Measurements from ENCODE around the gene MAST2. TPM values are rescaled to one million over a fixed set of nuclear protein-coding genes. Genes with fewer than 3 reads are reported as not detected.

MAST2 gene
- polyA plus RNA-seq, 2 donors: 10.8 to 17.4 TPM

- no peak overlapping the region for H3K4me3 ChIP-seq (ENCODE audit: low read depth in 1 of 2, low read length in 2 of 2)
- peaks cover 4 to 34% of the 10 kb centered on the region in 2 donors for H3K36me3 ChIP-seq (ENCODE audit: control insufficient read depth in 2 of 2, insufficient read depth in 2 of 2, low read length in 1 of 2)
- H3K9me3 ChIP-seq (ENCODE audit: control insufficient read depth in 2 of 2, insufficient read depth in 1 of 2, low read depth in 1 of 2, low read length in 1 of 2): no peaks in the 10 kb centered on the region
- no peaks in the 10 kb centered on the region for H3K27me3 ChIP-seq (ENCODE audit: control insufficient read depth in 1 of 2, insufficient read depth in 2 of 2, low read length in 2 of 2)
- H3K27ac ChIP-seq (ENCODE audit: low read depth in 2 of 2, low read length in 1 of 2): no peak overlapping the region
- 87 to 95% methylated on average over 26 of the region's 26 CpGs for WGBS, 2 donors
- H3K4me1 ChIP-seq (ENCODE audit: control insufficient read depth in 2 of 2, insufficient read depth in 2 of 2, low read length in 1 of 2): no peaks in the 10 kb centered on the region
Observed at GRCh38 chr1:46030876-46031660, 227.7 kb downstream of the MAST2 start.

DNA sequence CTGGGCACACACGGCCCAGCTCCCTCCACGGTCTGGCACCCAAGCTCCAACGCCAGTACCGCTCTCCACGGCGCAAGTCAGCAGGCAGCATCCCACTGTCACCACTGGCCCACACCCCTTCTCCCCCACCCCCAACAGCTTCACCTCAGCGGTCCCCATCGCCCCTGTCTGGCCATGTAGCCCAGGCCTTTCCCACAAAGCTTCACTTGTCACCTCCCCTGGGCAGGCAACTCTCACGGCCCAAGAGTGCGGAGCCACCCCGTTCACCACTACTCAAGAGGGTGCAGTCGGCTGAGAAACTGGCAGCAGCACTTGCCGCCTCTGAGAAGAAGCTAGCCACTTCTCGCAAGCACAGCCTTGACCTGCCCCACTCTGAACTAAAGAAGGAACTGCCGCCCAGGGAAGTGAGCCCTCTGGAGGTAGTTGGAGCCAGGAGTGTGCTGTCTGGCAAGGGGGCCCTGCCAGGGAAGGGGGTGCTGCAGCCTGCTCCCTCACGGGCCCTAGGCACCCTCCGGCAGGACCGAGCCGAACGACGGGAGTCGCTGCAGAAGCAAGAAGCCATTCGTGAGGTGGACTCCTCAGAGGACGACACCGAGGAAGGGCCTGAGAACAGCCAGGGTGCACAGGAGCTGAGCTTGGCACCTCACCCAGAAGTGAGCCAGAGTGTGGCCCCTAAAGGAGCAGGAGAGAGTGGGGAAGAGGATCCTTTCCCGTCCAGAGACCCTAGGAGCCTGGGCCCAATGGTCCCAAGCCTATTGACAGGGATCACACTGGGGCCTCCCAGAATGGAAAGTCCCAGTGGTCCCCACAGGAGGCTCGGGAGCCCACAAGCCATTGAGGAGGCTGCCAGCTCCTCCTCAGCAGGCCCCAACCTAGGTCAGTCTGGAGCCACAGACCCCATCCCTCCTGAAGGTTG is 231.4 kb downstream of the MAST2 start:
- peaks cover 2 to 31% of the 10 kb centered on the region in 2 donors for H3K36me3 ChIP-seq (ENCODE audit: control insufficient read depth in 2 of 2, insufficient read depth in 2 of 2, low read length in 1 of 2)
- 87 to 92% methylated on average over 27 of the region's 27 CpGs for whole genome bisulfite sequencing, 2 donors

GRCh38 chr1:46036894-46037839 is 233.8 kb downstream of the MAST2 start:
- H3K27ac ChIP-seq (ENCODE audit: low read depth in 2 of 2, low read length in 1 of 2): no peak overlapping the region
- no peak overlapping the region for H3K4me3 ChIP-seq (ENCODE audit: low read depth in 1 of 2, low read length in 2 of 2)
- H3K9me3 ChIP-seq (ENCODE audit: control insufficient read depth in 2 of 2, insufficient read depth in 1 of 2, low read depth in 1 of 2, low read length in 1 of 2): no peaks in the 10 kb centered on the region
- H3K36me3 ChIP-seq (ENCODE audit: control insufficient read depth in 2 of 2, insufficient read depth in 2 of 2, low read length in 1 of 2): peaks cover 0 to 16% of the 10 kb centered on the region in 2 donors
- H3K4me1 ChIP-seq (ENCODE audit: control insufficient read depth in 2 of 2, insufficient read depth in 2 of 2, low read length in 1 of 2): no peaks in the 10 kb centered on the region
- no peaks in the 10 kb centered on the region for H3K27me3 ChIP-seq (ENCODE audit: control insufficient read depth in 1 of 2, insufficient read depth in 2 of 2, low read length in 2 of 2)
- WGBS, 2 donors: 27 to 31% methylated on average over 11 of the region's 11 CpGs

More for the DNA sequence above, 231.4 kb downstream of the MAST2 start:
- Histone ChIP-seq H3K9me3 (ENCODE audit: control insufficient read depth in 2 of 2, insufficient read depth in 1 of 2, low read depth in 1 of 2, low read length in 1 of 2) (no peaks in the 10 kb centered on the region), H3K27me3 (ENCODE audit: control insufficient read depth in 1 of 2, insufficient read depth in 2 of 2, low read length in 2 of 2) (no peaks in the 10 kb centered on the region), H3K4me3 (ENCODE audit: low read depth in 1 of 2, low read length in 2 of 2) (no peak overlapping the region), H3K27ac (ENCODE audit: low read depth in 2 of 2, low read length in 1 of 2) (no peak overlapping the region), H3K4me1 (ENCODE audit: control insufficient read depth in 2 of 2, insufficient read depth in 2 of 2, low read length in 1 of 2) (no peaks in the 10 kb centered on the region)

DNA sequence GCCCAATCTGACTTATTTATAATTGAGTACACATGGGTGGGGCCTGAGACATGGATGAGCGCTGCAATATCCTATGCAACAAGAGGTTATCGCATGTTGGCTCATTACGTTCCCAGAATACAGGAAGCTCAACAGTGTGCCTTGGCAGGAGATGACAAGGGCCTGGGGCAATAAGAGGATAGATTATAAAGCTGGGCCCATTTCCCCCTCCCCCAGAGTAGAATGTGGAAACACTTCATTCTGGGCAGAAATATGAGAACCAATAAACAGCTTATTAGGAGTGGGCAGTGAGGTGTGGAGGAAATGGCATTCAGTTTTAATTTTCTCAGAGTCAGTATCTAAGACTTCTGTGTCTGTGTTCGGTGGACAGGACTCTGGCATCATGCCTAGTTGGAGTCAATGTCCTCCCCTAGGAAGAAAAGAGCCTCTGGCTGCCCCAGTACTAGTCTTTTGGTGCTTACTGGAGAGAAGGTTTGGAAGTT is 236.2 kb downstream of the MAST2 start:
- no peaks in the 10 kb centered on the region for H3K27me3 ChIP-seq (ENCODE audit: control insufficient read depth in 1 of 2, insufficient read depth in 2 of 2, low read length in 2 of 2)
- no peaks in the 10 kb centered on the region for H3K9me3 ChIP-seq (ENCODE audit: control insufficient read depth in 2 of 2, insufficient read depth in 1 of 2, low read depth in 1 of 2, low read length in 1 of 2)
- no peak overlapping the region for H3K4me3 ChIP-seq (ENCODE audit: low read depth in 1 of 2, low read length in 2 of 2)
- peaks cover 0 to 5% of the 10 kb centered on the region in 2 donors for H3K36me3 ChIP-seq (ENCODE audit: control insufficient read depth in 2 of 2, insufficient read depth in 2 of 2, low read length in 1 of 2)
- no peak overlapping the region for H3K27ac ChIP-seq (ENCODE audit: low read depth in 2 of 2, low read length in 1 of 2)
- H3K4me1 ChIP-seq (ENCODE audit: control insufficient read depth in 2 of 2, insufficient read depth in 2 of 2, low read length in 1 of 2): no peaks in the 10 kb centered on the region
- 25 to 37% methylated on average over 4 of the region's 4 CpGs for WGBS, 2 donors

- Histone ChIP-seq H3K4me1 (ENCODE audit: control insufficient read depth in 2 of 2, insufficient read depth in 2 of 2, low read length in 1 of 2) (no peaks in the 10 kb centered on the region), H3K9me3 (ENCODE audit: control insufficient read depth in 2 of 2, insufficient read depth in 1 of 2, low read depth in 1 of 2, low read length in 1 of 2) (no peaks in the 10 kb centered on the region), H3K27me3 (ENCODE audit: control insufficient read depth in 1 of 2, insufficient read depth in 2 of 2, low read length in 2 of 2) (no peaks in the 10 kb centered on the region), H3K27ac (ENCODE audit: low read depth in 2 of 2, low read length in 1 of 2) (no peak overlapping the region), H3K36me3 (ENCODE audit: control insufficient read depth in 2 of 2, insufficient read depth in 2 of 2, low read length in 1 of 2) (no peaks in the 10 kb centered on the region), H3K4me3 (ENCODE audit: low read depth in 1 of 2, low read length in 2 of 2) (no peak overlapping the region)
- WGBS, 2 donors: 83 to 94% methylated on average over 2 of the region's 2 CpGs
Observed at GRCh38 chr1:46041551-46041950, 238.1 kb downstream of the MAST2 start.

DNA sequence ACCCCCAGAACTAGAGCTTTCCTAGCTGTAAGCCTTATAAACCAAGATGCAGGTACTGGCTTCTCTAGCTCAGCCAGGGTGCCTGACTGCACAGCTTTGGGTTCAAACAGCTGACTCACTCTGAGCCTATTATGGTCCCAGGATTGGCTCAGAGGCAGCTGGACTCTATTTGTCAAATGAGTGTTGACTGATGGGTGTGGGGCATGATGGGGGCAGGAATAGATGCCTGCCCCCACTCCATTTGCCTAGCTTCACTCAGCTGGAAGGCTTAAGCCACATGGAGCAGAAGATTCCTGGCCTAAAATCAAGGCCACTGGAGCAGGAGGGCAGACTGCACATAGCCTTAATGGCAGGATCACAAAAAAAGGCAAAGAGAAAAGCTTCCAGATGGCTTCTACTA is 238.6 kb downstream of the MAST2 start:
- H3K9me3 ChIP-seq (ENCODE audit: control insufficient read depth in 2 of 2, insufficient read depth in 1 of 2, low read depth in 1 of 2, low read length in 1 of 2): no peaks in the 10 kb centered on the region
- no peaks in the 10 kb centered on the region for H3K36me3 ChIP-seq (ENCODE audit: control insufficient read depth in 2 of 2, insufficient read depth in 2 of 2, low read length in 1 of 2)
- H3K27ac ChIP-seq (ENCODE audit: low read depth in 2 of 2, low read length in 1 of 2): no peak overlapping the region
- no peaks in the 10 kb centered on the region for H3K4me1 ChIP-seq (ENCODE audit: control insufficient read depth in 2 of 2, insufficient read depth in 2 of 2, low read length in 1 of 2)
- no peak overlapping the region for H3K4me3 ChIP-seq (ENCODE audit: low read depth in 1 of 2, low read length in 2 of 2)
- no peaks in the 10 kb centered on the region for H3K27me3 ChIP-seq (ENCODE audit: control insufficient read depth in 1 of 2, insufficient read depth in 2 of 2, low read length in 2 of 2)

DNA sequence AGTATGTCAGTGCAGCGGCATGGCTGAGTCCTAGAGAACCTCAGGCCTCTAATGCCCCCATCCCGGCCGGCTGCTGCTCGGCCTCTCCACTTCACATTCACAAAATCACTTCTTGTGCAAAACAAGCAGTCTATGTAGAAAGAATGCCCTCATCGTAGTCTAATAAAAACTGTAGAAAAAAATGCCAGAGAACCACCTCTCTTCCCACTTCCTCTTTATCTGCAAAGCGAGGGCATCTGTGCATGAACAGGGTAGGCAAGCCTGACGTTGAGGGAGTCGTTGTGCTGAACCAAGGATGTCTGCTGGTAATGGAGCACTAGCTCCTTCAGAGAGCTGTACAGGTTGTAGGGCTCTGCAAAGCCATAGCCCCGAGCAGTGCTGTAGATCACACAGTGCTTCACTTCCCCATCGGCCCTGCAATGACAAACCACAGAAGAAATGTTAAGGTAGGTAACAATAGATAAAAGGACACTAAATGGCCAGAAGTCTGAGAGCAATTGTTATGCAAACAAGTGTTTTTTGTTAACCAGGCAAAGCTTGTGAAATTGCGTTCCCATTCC is 240.1 kb downstream of the MAST2 start:
- H3K27me3 ChIP-seq (ENCODE audit: control insufficient read depth in 1 of 2, insufficient read depth in 2 of 2, low read length in 2 of 2): no peaks in the 10 kb centered on the region
- WGBS, 2 donors: 70 to 74% methylated on average over 11 of the region's 11 CpGs
- H3K4me1 ChIP-seq (ENCODE audit: control insufficient read depth in 2 of 2, insufficient read depth in 2 of 2, low read length in 1 of 2): no peaks in the 10 kb centered on the region
- H3K9me3 ChIP-seq (ENCODE audit: control insufficient read depth in 2 of 2, insufficient read depth in 1 of 2, low read depth in 1 of 2, low read length in 1 of 2): no peaks in the 10 kb centered on the region
- H3K36me3 ChIP-seq (ENCODE audit: control insufficient read depth in 2 of 2, insufficient read depth in 2 of 2, low read length in 1 of 2): no peaks in the 10 kb centered on the region
- no peak overlapping the region for H3K4me3 ChIP-seq (ENCODE audit: low read depth in 1 of 2, low read length in 2 of 2)
- H3K27ac ChIP-seq (ENCODE audit: low read depth in 2 of 2, low read length in 1 of 2): no peak overlapping the region

DNA sequence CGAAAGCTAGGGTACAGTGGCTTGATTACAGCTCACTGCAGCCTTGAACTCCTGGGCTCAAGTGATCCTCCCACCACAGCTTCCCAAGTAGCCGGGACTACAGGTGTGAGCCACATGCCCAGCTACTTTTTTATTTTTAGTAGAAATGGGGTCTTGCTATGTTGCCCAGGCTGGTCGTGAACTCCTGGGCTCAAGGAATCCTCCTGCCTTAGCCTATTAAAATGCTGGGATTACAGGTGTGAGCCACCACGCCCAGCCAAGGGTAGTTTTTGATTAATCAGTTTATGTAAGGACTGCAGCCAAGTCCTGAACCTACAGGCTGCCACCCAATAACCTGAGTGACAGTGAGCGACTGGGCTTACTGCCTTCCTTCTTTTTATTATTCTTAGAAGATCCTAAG is 240.7 kb downstream of the MAST2 start:
- H3K27ac ChIP-seq (ENCODE audit: low read depth in 2 of 2, low read length in 1 of 2): no peak overlapping the region
- no peaks in the 10 kb centered on the region for H3K4me1 ChIP-seq (ENCODE audit: control insufficient read depth in 2 of 2, insufficient read depth in 2 of 2, low read length in 1 of 2)
- H3K27me3 ChIP-seq (ENCODE audit: control insufficient read depth in 1 of 2, insufficient read depth in 2 of 2, low read length in 2 of 2): no peaks in the 10 kb centered on the region
- no peaks in the 10 kb centered on the region for H3K9me3 ChIP-seq (ENCODE audit: control insufficient read depth in 2 of 2, insufficient read depth in 1 of 2, low read depth in 1 of 2, low read length in 1 of 2)
- H3K36me3 ChIP-seq (ENCODE audit: control insufficient read depth in 2 of 2, insufficient read depth in 2 of 2, low read length in 1 of 2): no peaks in the 10 kb centered on the region
- H3K4me3 ChIP-seq (ENCODE audit: low read depth in 1 of 2, low read length in 2 of 2): no peak overlapping the region
- WGBS, 2 donors: 79 to 92% methylated on average over 5 of the region's 5 CpGs

GRCh38 chr1:46053734-46054133 is 250.3 kb downstream of the MAST2 start:
- 72 to 74% methylated on average over 2 of the region's 2 CpGs for WGBS, 2 donors
- Histone ChIP-seq H3K4me1 (ENCODE audit: control insufficient read depth in 2 of 2, insufficient read depth in 2 of 2, low read length in 1 of 2) (no peaks in the 10 kb centered on the region), H3K9me3 (ENCODE audit: control insufficient read depth in 2 of 2, insufficient read depth in 1 of 2, low read depth in 1 of 2, low read length in 1 of 2) (no peaks in the 10 kb centered on the region), H3K36me3 (ENCODE audit: control insufficient read depth in 2 of 2, insufficient read depth in 2 of 2, low read length in 1 of 2) (no peaks in the 10 kb centered on the region), H3K27ac (ENCODE audit: low read depth in 2 of 2, low read length in 1 of 2) (no peak overlapping the region), H3K27me3 (ENCODE audit: control insufficient read depth in 1 of 2, insufficient read depth in 2 of 2, low read length in 2 of 2) (no peaks in the 10 kb centered on the region), H3K4me3 (ENCODE audit: low read depth in 1 of 2, low read length in 2 of 2) (no peak overlapping the region)
